Peyer's patch (tissue), 4 donors: Measurements from ENCODE around the gene CARMIL1.
A peak's percentile ranks its signal among the peaks of the same experiment; 100 is the strongest.

ENCODE experiments used
- CTCF ChIP-seq, 6 experiments: fragments of 450-650 bp in 4 of 6; fragments of 200-600 bp in 2 of 6; sonication (generic) in 1 of 6; IDR thresholded peaks; one replicate each; pipeline ENCODE4 v1.5.1; 2017 to 2019; ENCODE audit warnings: antibody characterized with exemption in 6 of 6, mild to moderate bottlenecking in 3 of 6, moderate library complexity in 1 of 6
- POLR2A ChIP-seq, 2 donors: fragments of 450-650 bp; IDR thresholded peaks; one replicate each; pipeline ENCODE4 v1.5.1; 2017; ENCODE audit warnings: antibody characterized with exemption in 2 of 2, mild to moderate bottlenecking in 2 of 2, moderate library complexity in 2 of 2

- TF ChIP-seq CTCF (IDR thresholded peaks at IDR 0.05) (peak in 3 of 6 experiments; percentile 8 to 30 (median 18)), POLR2A (IDR thresholded peaks at IDR 0.05) (no peak)
Measured at GRCh38 chr6:25472306-25472705, 193.1 kb downstream of the CARMIL1 start.
